Neural cell (in vitro differentiated cells): ENCODE data around the gene EPHA2.

ENCODE experiments used
- CTCF ChIP-seq: fragments of 450-650 bp; IDR thresholded peaks from 2 replicates; pipeline ENCODE4 v1.5.1; 2014; ENCODE audit warnings: antibody characterized with exemption, mild to moderate bottlenecking, moderate library complexity; ENCODE audit not compliant: poor library complexity, severe bottlenecking
- EZH2 ChIP-seq: fragments of 200-600, 300-800 bp; shearing (Covaris generic), sonication (generic); IDR thresholded peaks from 2 replicates; pipeline ENCODE4 v1.6.1; 2014; ENCODE audit warnings: antibody characterized with exemption, low read length, borderline replicate concordance, mild to moderate bottlenecking; ENCODE audit not compliant: insufficient read depth, poor library complexity, severe bottlenecking
- MXI1 ChIP-seq: fragments of 450-650 bp; conservative IDR thresholded peaks from 2 replicates; pipeline ENCODE4 v1.6.1; 2014; ENCODE audit warnings: antibody characterized with exemption, mild to moderate bottlenecking; ENCODE audit not compliant: poor library complexity, severe bottlenecking
- POLR2AphosphoS5 ChIP-seq: IDR thresholded peaks from 2 replicates; pipeline ENCODE4 v1.6.1; 2012
- RAD21 ChIP-seq: fragments of 450-650 bp; conservative IDR thresholded peaks from 2 replicates; pipeline ENCODE4 v1.6.1; 2014; ENCODE audit warnings: antibody characterized with exemption, mild to moderate bottlenecking, moderate library complexity

GRCh38 chr1:16137890-16138467 lies 17.9 kb downstream of the EPHA2 start:
- TF ChIP-seq POLR2AphosphoS5 (no peak), CTCF (no peak), RAD21 (no peak), EZH2 (no peak), MXI1 (no peak)
